GM21529 (cell line): ENCODE results near the gene TSPO.
"Not testable (repeated sequence)": the region's sequence is repeated elsewhere in the genome, so short reads cannot be mapped to it uniquely, and the experiment has no call there.

Source experiments
- ATAC-seq: cut with Tn5 transposase; IDR thresholded peaks from one replicate; pipeline ENCODE4 v1.9.1; 2021; ENCODE audit not compliant: unreplicated experiment

TSPO gene

GRCh38 chr22:43151251-43152002 lies at the start of gene TSPO:
TSPO (plus strand) TSS chr22:43151559; CDS start chr22:43159239, 7,680 bp downstream.
- no peak for ATAC-seq

- ATAC-seq = not testable (repeated sequence)
Observed at GRCh38 chr22:43104056-43104625, 47.2 kb upstream of the TSPO start.

- not testable (repeated sequence) for ATAC-seq
Observed at GRCh38 chr22:43104950-43105349, 46.4 kb upstream of the TSPO start.

GRCh38 chr22:43106302-43106701 lies 45.1 kb upstream of the TSPO start:
- no peak for ATAC-seq

- no peak for ATAC-seq
Observed at GRCh38 chr22:43109511-43109910, 41.8 kb upstream of the TSPO start.

GRCh38 chr22:43109921-43110443 lies 41.4 kb upstream of the TSPO start:
- no peak for ATAC-seq

- ATAC-seq = peak; percentile 38
Observed at GRCh38 chr22:43110444-43110926, 40.9 kb upstream of the TSPO start, which contains the start of gene BIK. BIK (plus strand) TSS chr22:43110750; CDS start chr22:43124023, 13,273 bp downstream.

- ATAC-seq = peak; percentile 55
Observed at GRCh38 chr22:43110927-43111623, 40.3 kb upstream of the TSPO start.

- no peak for ATAC-seq
Observed at GRCh38 chr22:43113526-43114251, 37.7 kb upstream of the TSPO start.

- no peak for ATAC-seq
Observed at GRCh38 chr22:43114958-43115357, 36.4 kb upstream of the TSPO start.

GRCh38 chr22:43116932-43117331 lies 34.4 kb upstream of the TSPO start:
- ATAC-seq = no peak

- ATAC-seq = no peak
Observed at GRCh38 chr22:43118024-43118849, 33.1 kb upstream of the TSPO start.

- ATAC-seq = peak; percentile 72
Observed at GRCh38 chr22:43118953-43119458, 32.4 kb upstream of the TSPO start.

- no peak for ATAC-seq
Observed at GRCh38 chr22:43126501-43127165, 24.7 kb upstream of the TSPO start.

GRCh38 chr22:43127166-43127908 lies 24.0 kb upstream of the TSPO start:
- ATAC-seq = no peak

GRCh38 chr22:43128116-43128515 lies 23.2 kb upstream of the TSPO start:
- no peak for ATAC-seq

GRCh38 chr22:43128928-43129424 lies 22.4 kb upstream of the TSPO start:
- ATAC-seq = no peak
